Activated T-cell treated with anti-CD3 and anti-CD28 coated beads, Interleukin-2, amount 50 U/mL, for 4 hours (primary cell): ENCODE measurements around the gene ELMO1. TPM values are rescaled to one million over a fixed set of nuclear protein-coding genes. Genes with fewer than 3 reads are reported as not detected.
"Not testable (repeated sequence)": the region's sequence is repeated elsewhere in the genome, so short reads cannot be mapped to it uniquely, and the experiment has no call there.

Source experiments
- ATAC-seq, 2 donors: fragments of 200-7000 bp; cut with Tn5 transposase; one replicate each; pipeline ENCODE4 v1.10.0; 2021
- DNase-seq: peaks from one replicate; pipeline ENCODE4 v3.0.0-alpha.2; 2020
- H3K27me3 Mint-ChIP-seq: one replicate; pipeline ENCODE4 v1.8.0; 2021; ENCODE audit warnings: low read depth, mixed read lengths
- H3K36me3 Mint-ChIP-seq: one replicate; pipeline ENCODE4 v1.8.0; 2022; ENCODE audit warnings: mixed read lengths; ENCODE audit not compliant: insufficient read depth
- H3K4me1 Mint-ChIP-seq: one replicate; pipeline ENCODE4 v1.8.0; 2021; ENCODE audit warnings: low read depth, mixed read lengths
- H3K4me3 Mint-ChIP-seq: one replicate; pipeline ENCODE4 v1.8.0; 2021; ENCODE audit warnings: mild to moderate bottlenecking, moderate library complexity, mixed read lengths
- H3K9me3 Mint-ChIP-seq: one replicate; pipeline ENCODE4 v1.8.0; 2021; ENCODE audit warnings: mixed read lengths
- total RNA-seq, 3 donors: library from RNA; stranded (reverse); gene quantifications; one replicate each; pipeline ENCODE4 v1.2.1, GENCODE V29; 2021

The ELMO1 gene
- total RNA-seq, 3 donors from 2014 or later, result 117 to 137 (median 118) TPM

GRCh38 chr7:36978461-36978860, 470.2 kb downstream of the ELMO1 start:
- no peaks in the 10 kb centered on the region for H3K9me3 Mint-ChIP-seq
- peaks cover 45% of the 10 kb centered on the region for H3K36me3 Mint-ChIP-seq
- H3K4me3 Mint-ChIP-seq, result no peak overlapping the region
- DNase-seq (no peak), ATAC-seq (no peak)
- peaks cover 3% of the 10 kb centered on the region for H3K4me1 Mint-ChIP-seq
- no peaks in the 10 kb centered on the region for H3K27me3 Mint-ChIP-seq

- no peaks in the 10 kb centered on the region for H3K27me3 Mint-ChIP-seq
- peaks cover 42% of the 10 kb centered on the region for H3K36me3 Mint-ChIP-seq
- ATAC-seq (no peak), DNase-seq (no peak)
- no peaks in the 10 kb centered on the region for H3K9me3 Mint-ChIP-seq
- no peak overlapping the region for H3K4me3 Mint-ChIP-seq
- H3K4me1 Mint-ChIP-seq, result peaks cover 2% of the 10 kb centered on the region
Measured at GRCh38 chr7:36977878-36978277, 470.8 kb downstream of the ELMO1 start.

- not testable (repeated sequence) for ATAC-seq, H3K9me3 Mint-ChIP-seq, H3K27me3 Mint-ChIP-seq, H3K4me3 Mint-ChIP-seq, DNase-seq
- peaks cover 24% of the 10 kb centered on the region for H3K4me1 Mint-ChIP-seq
- H3K36me3 Mint-ChIP-seq, result peaks cover 40% of the 10 kb centered on the region
Measured at GRCh38 chr7:36973534-36973933, 475.1 kb downstream of the ELMO1 start.

GRCh38 chr7:36972140-36972518, 476.5 kb downstream of the ELMO1 start:
- no peaks in the 10 kb centered on the region for H3K27me3 Mint-ChIP-seq
- DNase-seq (no peak), ATAC-seq (no peak)
- no peak overlapping the region for H3K4me3 Mint-ChIP-seq
- peaks cover 4% of the 10 kb centered on the region for H3K9me3 Mint-ChIP-seq
- H3K4me1 Mint-ChIP-seq, result peaks cover 24% of the 10 kb centered on the region
- H3K36me3 Mint-ChIP-seq, result peaks cover 35% of the 10 kb centered on the region

- no peaks in the 10 kb centered on the region for H3K27me3 Mint-ChIP-seq
- peaks cover 4% of the 10 kb centered on the region for H3K9me3 Mint-ChIP-seq
- H3K4me3 Mint-ChIP-seq, result no peak overlapping the region
- no peak for ATAC-seq
- peaks cover 24% of the 10 kb centered on the region for H3K4me1 Mint-ChIP-seq
- H3K36me3 Mint-ChIP-seq, result peaks cover 30% of the 10 kb centered on the region
- DNase-seq, result no peak
Measured at GRCh38 chr7:36971515-36972139, 477.0 kb downstream of the ELMO1 start.

- peak in 1 of 2 donors; percentile 27 for ATAC-seq
- no peak for DNase-seq
- Mint-ChIP-seq H3K27me3 (no peaks in the 10 kb centered on the region), H3K4me1 (peaks cover 26% of the 10 kb centered on the region), H3K9me3 (peaks cover 4% of the 10 kb centered on the region), H3K36me3 (peaks cover 27% of the 10 kb centered on the region), H3K4me3 (no peak overlapping the region)
Measured at GRCh38 chr7:36970551-36971514, 477.8 kb downstream of the ELMO1 start.

GRCh38 chr7:36969376-36969775, 479.3 kb downstream of the ELMO1 start:
- no peak overlapping the region for H3K4me3 Mint-ChIP-seq

GRCh38 chr7:36967387-36967786, 481.3 kb downstream of the ELMO1 start:
- ATAC-seq (no peak), DNase-seq (no peak)
- Mint-ChIP-seq H3K4me1 (peaks cover 42% of the 10 kb centered on the region), H3K27me3 (no peaks in the 10 kb centered on the region), H3K9me3 (peaks cover 8% of the 10 kb centered on the region), H3K36me3 (peaks cover 28% of the 10 kb centered on the region), H3K4me3 (no peak overlapping the region)

More at GRCh38 chr7:36969376-36969775, 479.3 kb downstream of the ELMO1 start:
- DNase-seq (no peak), ATAC-seq (no peak)
- Mint-ChIP-seq H3K9me3 (peaks cover 8% of the 10 kb centered on the region), H3K4me1 (peaks cover 37% of the 10 kb centered on the region), H3K27me3 (no peaks in the 10 kb centered on the region), H3K36me3 (peaks cover 27% of the 10 kb centered on the region)

GRCh38 chr7:36966636-36967035, 482.0 kb downstream of the ELMO1 start:
- ATAC-seq, result no peak
- H3K4me3 Mint-ChIP-seq, result no peak overlapping the region

GRCh38 chr7:36966039-36966438, 482.6 kb downstream of the ELMO1 start:
- Mint-ChIP-seq H3K27me3 (no peaks in the 10 kb centered on the region), H3K4me3 (no peak overlapping the region), H3K36me3 (peaks cover 27% of the 10 kb centered on the region), H3K4me1 (peaks cover 43% of the 10 kb centered on the region), H3K9me3 (peaks cover 8% of the 10 kb centered on the region)
- ATAC-seq (no peak), DNase-seq (no peak)

More at GRCh38 chr7:36966636-36967035, 482.0 kb downstream of the ELMO1 start:
- Mint-ChIP-seq H3K27me3 (no peaks in the 10 kb centered on the region), H3K4me1 (peaks cover 47% of the 10 kb centered on the region), H3K36me3 (peaks cover 33% of the 10 kb centered on the region), H3K9me3 (peaks cover 8% of the 10 kb centered on the region)
- DNase-seq, result no peak

- Mint-ChIP-seq H3K4me1 (peaks cover 43% of the 10 kb centered on the region), H3K9me3 (peaks cover 8% of the 10 kb centered on the region)
Measured at GRCh38 chr7:36965625-36966024, 483.0 kb downstream of the ELMO1 start.

GRCh38 chr7:36964297-36964696, 484.4 kb downstream of the ELMO1 start:
- peaks cover 42% of the 10 kb centered on the region for H3K4me1 Mint-ChIP-seq
- no peak overlapping the region for H3K4me3 Mint-ChIP-seq
- H3K9me3 Mint-ChIP-seq, result peaks cover 8% of the 10 kb centered on the region
- no peaks in the 10 kb centered on the region for H3K27me3 Mint-ChIP-seq
- DNase-seq (no peak), ATAC-seq (peak; percentile 60 to 71)
- peaks cover 27% of the 10 kb centered on the region for H3K36me3 Mint-ChIP-seq

More at GRCh38 chr7:36965625-36966024, 483.0 kb downstream of the ELMO1 start:
- no peak for ATAC-seq
- H3K4me3 Mint-ChIP-seq, result no peak overlapping the region
- no peak for DNase-seq
- peaks cover 26% of the 10 kb centered on the region for H3K36me3 Mint-ChIP-seq
- H3K27me3 Mint-ChIP-seq, result no peaks in the 10 kb centered on the region

GRCh38 chr7:36962367-36962766, 486.3 kb downstream of the ELMO1 start:
- ATAC-seq (no peak), DNase-seq (no peak)
- Mint-ChIP-seq H3K4me3 (no peak overlapping the region), H3K4me1 (peaks cover 41% of the 10 kb centered on the region), H3K36me3 (peaks cover 26% of the 10 kb centered on the region), H3K27me3 (no peaks in the 10 kb centered on the region), H3K9me3 (peaks cover 7% of the 10 kb centered on the region)

- H3K4me1 Mint-ChIP-seq, result peaks cover 41% of the 10 kb centered on the region
Measured at GRCh38 chr7:36961693-36962092, 487.0 kb downstream of the ELMO1 start.

More at GRCh38 chr7:36961693-36962092, 487.0 kb downstream of the ELMO1 start:
- DNase-seq (no peak), ATAC-seq (no peak)
- Mint-ChIP-seq H3K27me3 (no peaks in the 10 kb centered on the region), H3K36me3 (peaks cover 24% of the 10 kb centered on the region), H3K9me3 (peaks cover 4% of the 10 kb centered on the region), H3K4me3 (no peak overlapping the region)
